Measurements from ENCODE around the gene HDAC1. TPM values are rescaled to one million over a fixed set of nuclear protein-coding genes. Genes with fewer than 3 reads are reported as not detected.

Gene HDAC1
- total and polyA plus RNA-seq, 7 donors = 47.1 to 215 (median 68.0) TPM

- 22% methylated on average over 28 of the region's 28 CpGs for WGBS, 2 donors
- no peaks in the 10 kb centered on the region for H3K36me3 ChIP-seq
- H3K27me3 ChIP-seq = no peaks in the 10 kb centered on the region
- peak in 1 of 4 donors; percentile 11 for TF ChIP-seq POLR2AphosphoS5 (IDR thresholded peaks at IDR 0.05)
- no peak for TF ChIP-seq EP300 (IDR thresholded peaks at IDR 0.05)
- TF ChIP-seq POLR2A (IDR thresholded peaks at IDR 0.05) = no peak
- TF ChIP-seq CTCF (IDR thresholded peaks at IDR 0.05) = peak; percentile 4 to 69 (median 48)
- H3K4me3 ChIP-seq = peak overlapping the region; percentile 62 to 88 (median 74)
- H3K9me3 ChIP-seq = no peaks in the 10 kb centered on the region
- intact Hi-C loops (cut with DNase I) = loop anchor here (2.0 to 5.0 kb wide), 3 partner anchors 16 to 129 kb away; partner anchors contain the start of genes BSDC1, EIF3I and TMEM234
- H3K27ac ChIP-seq = peak overlapping the region; percentile 84 to 93 (median 90)
- peak; percentile 89 for DNase-seq
- peaks cover 0 to 26% (median 19%) of the 10 kb centered on the region in 4 donors for H3K4me1 ChIP-seq
Measured at GRCh38 chr1:32350785-32351398, 59.0 kb downstream of the HDAC1 start.

- Histone ChIP-seq H3K4me3 (peak overlapping the region; percentile 62 to 88 (median 74)), H3K4me1 (peaks cover 0 to 26% (median 19%) of the 10 kb centered on the region in 4 donors), H3K27ac (peak overlapping the region; percentile 84 to 93 (median 90)), H3K9me3 (no peaks in the 10 kb centered on the region), H3K36me3 (no peaks in the 10 kb centered on the region), H3K27me3 (no peaks in the 10 kb centered on the region)
- intact Hi-C loops (cut with DNase I) = loop anchor here (2.0 to 5.0 kb wide), 3 partner anchors 17 to 129 kb away; partner anchors contain the start of genes BSDC1, EIF3I and TMEM234
- peak; percentile 98 for DNase-seq
- WGBS, 2 donors = 1 to 3% methylated on average over 75 of the region's 75 CpGs
- TF ChIP-seq CTCF (IDR thresholded peaks at IDR 0.05) = no peak
- peak; percentile 90 to 96 (median 96) for TF ChIP-seq POLR2AphosphoS5 (IDR thresholded peaks at IDR 0.05)
- TF ChIP-seq EP300 (IDR thresholded peaks at IDR 0.05) = no peak
- TF ChIP-seq POLR2A (IDR thresholded peaks at IDR 0.05) = peak; percentile 50 to 53
Measured at GRCh38 chr1:32351399-32352238, 59.7 kb downstream of the HDAC1 start.

- no peaks in the 10 kb centered on the region for H3K9me3 ChIP-seq
- H3K4me1 ChIP-seq = peaks cover 0 to 26% (median 19%) of the 10 kb centered on the region in 4 donors
- DNase-seq = no peak
- H3K27me3 ChIP-seq = no peaks in the 10 kb centered on the region
- intact Hi-C loops (cut with DNase I) = loop anchor here (5.0 kb wide), 2 partner anchors 40 to 130 kb away; partner anchors contain the start of genes BSDC1, EIF3I and TMEM234
- no peaks in the 10 kb centered on the region for H3K36me3 ChIP-seq
- peak overlapping the region; percentile 62 to 88 (median 74) for H3K4me3 ChIP-seq
- H3K27ac ChIP-seq = peak overlapping the region; percentile 84 to 93 (median 90)
- TF ChIP-seq POLR2A (IDR thresholded peaks at IDR 0.05) (no peak), CTCF (IDR thresholded peaks at IDR 0.05) (no peak), EP300 (IDR thresholded peaks at IDR 0.05) (no peak), POLR2AphosphoS5 (IDR thresholded peaks at IDR 0.05) (no peak)
- WGBS, 2 donors = 47 to 54% methylated on average over 8 of the region's 8 CpGs
Measured at GRCh38 chr1:32352239-32352745, 60.4 kb downstream of the HDAC1 start.

GRCh38 chr1:32352831-32353383, 61.0 kb downstream of the HDAC1 start:
- H3K4me3 ChIP-seq = no peak overlapping the region
- DNase-seq = no peak
- H3K27me3 ChIP-seq = no peaks in the 10 kb centered on the region
- peaks cover 0 to 26% (median 19%) of the 10 kb centered on the region in 4 donors for H3K4me1 ChIP-seq
- intact Hi-C loops (cut with DNase I) = loop anchor here (5.0 kb wide), 2 partner anchors 39 to 131 kb away; partner anchors contain the start of genes BSDC1, EIF3I and TMEM234
- peak overlapping the region; percentile 35 to 93 (median 86) for H3K27ac ChIP-seq
- H3K9me3 ChIP-seq = no peaks in the 10 kb centered on the region
- WGBS, 2 donors = 77 to 84% methylated on average over 2 of the region's 2 CpGs
- H3K36me3 ChIP-seq = no peaks in the 10 kb centered on the region
- TF ChIP-seq CTCF (IDR thresholded peaks at IDR 0.05) (no peak), EP300 (IDR thresholded peaks at IDR 0.05) (no peak), POLR2A (IDR thresholded peaks at IDR 0.05) (no peak), POLR2AphosphoS5 (IDR thresholded peaks at IDR 0.05) (no peak)

Data from sigmoid colon (tissue), 7 donors.